H1 (cell line): ENCODE measurements around the gene POLR2L. TPM values are rescaled to one million over a fixed set of nuclear protein-coding genes. Genes with fewer than 3 reads are reported as not detected.

Experiments used
- CREB1 ChIP-seq: IDR thresholded peaks from 2 replicates; pipeline ENCODE4 v1.6.1; 2012; ENCODE audit warnings: inconsistent platforms
- CTCF ChIP-seq, 3 experiments: IDR thresholded peaks; 1 replicate in 2 of 3; 2 replicates in 1 of 3; pipeline versions ENCODE4 v1.5.1 to v1.6.1; 2011; ENCODE audit warnings: low read length in 3 of 3, mild to moderate bottlenecking in 3 of 3, inconsistent platforms in 2 of 3, low read depth in 1 of 3, moderate library complexity in 1 of 3; ENCODE audit not compliant: insufficient read depth in 1 of 3; ENCODE audit errors: control extremely low read depth in 1 of 3
- polyA plus RNA-seq, 7 experiments: library from polyadenylated mRNA; depleted of rRNA in 3 of 7; stranded (reverse) in 5 of 7; unstranded in 2 of 7; fragments of >200 nt in 5 of 7; fragments of 200-250 nt in 2 of 7; gene quantifications; 1 replicate in 5 of 7; 2 replicates in 1 of 7; 4 replicates in 1 of 7; pipeline versions ENCODE4 v1.2.1 to v1.2.3, GENCODE V29; 2011 to 2013; ENCODE audit warnings: missing spikeins in 2 of 7, mixed read lengths in 2 of 7
- total RNA-seq: library from RNA; stranded (reverse); fragmentation: NEBNext Ultra II Directional; extraction: Animal tissue kit (Norgen Biotek cat#: 25700); gene quantifications from 2 replicates; pipeline ENCODE4 v1.2.1, GENCODE V29; 2021
- TF ChIP-seq, protein P1 (sequence below): IDR thresholded peaks from 2 replicates; pipeline ENCODE4 v1.6.1; 2012; ENCODE audit warnings: inconsistent platforms

The POLR2L gene
- total and polyA plus RNA-seq, 2 of the 8 experiments (the other 6 are each of a cell fraction or from before 2014, with no cell fraction given), result 140 to 151 TPM

- TF ChIP-seq CREB1 (no peak), CTCF (IDR thresholded peaks at IDR 0.05; ENCODE audit: control extremely low read depth in 1 of 3, insufficient read depth in 1 of 3, low read depth in 1 of 3, low read length in 3 of 3) (no peak)
- TF ChIP-seq, protein P1, sequence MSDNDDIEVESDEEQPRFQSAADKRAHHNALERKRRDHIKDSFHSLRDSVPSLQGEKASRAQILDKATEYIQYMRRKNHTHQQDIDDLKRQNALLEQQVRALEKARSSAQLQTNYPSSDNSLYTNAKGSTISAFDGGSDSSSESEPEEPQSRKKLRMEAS, result peak; percentile 43
Observed at GRCh38 chr11:790721-791564, 51.4 kb downstream of the POLR2L start (continued).
